HG02884 (cell line): ENCODE results near the gene BCLAF3.

ENCODE experiments used
- ATAC-seq: cut with Tn5 transposase; IDR thresholded peaks from one replicate; pipeline ENCODE4 v1.9.1; 2021; ENCODE audit warnings: mild to moderate bottlenecking, moderate library complexity; ENCODE audit not compliant: unreplicated experiment

The BCLAF3 gene

GRCh38 chrX:19990556-19991349 is at the start of gene BCLAF3:
Gene BCLAF3, minus strand, starts transcription at chrX:19991061. Its CDS starts 20,797 bp downstream, at chrX:19970264.
- peak; percentile 97 for ATAC-seq

- ATAC-seq = no peak
These were observed 48.1 kb upstream of the BCLAF3 start for GRCh38 chrX:20038966-20039365.

GRCh38 chrX:20037186-20037585 is 46.3 kb upstream of the BCLAF3 start:
- no peak for ATAC-seq

- no peak for ATAC-seq
These were observed 41.3 kb upstream of the BCLAF3 start for GRCh38 chrX:20032201-20032600.

GRCh38 chrX:20029728-20030127 is 38.9 kb upstream of the BCLAF3 start:
- ATAC-seq = no peak

- ATAC-seq = no peak
These were observed 37.7 kb upstream of the BCLAF3 start for GRCh38 chrX:20028588-20028987.

GRCh38 chrX:20026278-20026677 is 35.4 kb upstream of the BCLAF3 start:
- no peak for ATAC-seq

GRCh38 chrX:20019672-20020365 is 29.0 kb upstream of the BCLAF3 start:
- ATAC-seq = no peak

- ATAC-seq = no peak
These were observed 25.7 kb upstream of the BCLAF3 start for GRCh38 chrX:20016616-20016945.

- ATAC-seq = no peak
These were observed 25.2 kb upstream of the BCLAF3 start for GRCh38 chrX:20015945-20016615.

GRCh38 chrX:20015422-20015821 is 24.6 kb upstream of the BCLAF3 start:
- ATAC-seq = no peak

- ATAC-seq = no peak
These were observed 20.7 kb upstream of the BCLAF3 start for GRCh38 chrX:20011608-20012007.

GRCh38 chrX:20007962-20008622 is 17.2 kb upstream of the BCLAF3 start:
- ATAC-seq = no peak

- ATAC-seq = no peak
These were observed 15.0 kb upstream of the BCLAF3 start for GRCh38 chrX:20005883-20006282.

GRCh38 chrX:20001588-20001987 is 10.7 kb upstream of the BCLAF3 start:
- ATAC-seq = no peak

- ATAC-seq = no peak
These were observed 473 bp upstream of the BCLAF3 start for GRCh38 chrX:19991350-19991718.

GRCh38 chrX:19990151-19990555 is 708 bp downstream of the BCLAF3 start:
- peak; percentile 12 for ATAC-seq

GRCh38 chrX:19987856-19988255 is 3.0 kb downstream of the BCLAF3 start:
- ATAC-seq = no peak

- ATAC-seq = no peak
These were observed 4.3 kb downstream of the BCLAF3 start for GRCh38 chrX:19986531-19986930.

- no peak for ATAC-seq
These were observed 8.9 kb downstream of the BCLAF3 start for GRCh38 chrX:19981947-19982346.

- no peak for ATAC-seq
These were observed 15.0 kb downstream of the BCLAF3 start for GRCh38 chrX:19975845-19976244.
